GM12878 (cell line): ENCODE measurements around the gene EIF2B1. TPM values are rescaled to one million over a fixed set of nuclear protein-coding genes. Genes with fewer than 3 reads are reported as not detected.

ENCODE experiments used
- BMI1 ChIP-seq: fragments of 450-650 bp; IDR thresholded peaks from 2 replicates; pipeline ENCODE4 v1.6.1; 2016; ENCODE audit warnings: mild to moderate bottlenecking, moderate library complexity, borderline replicate concordance
- CHD4 ChIP-seq: fragments of 200-600 bp; sonication (generic); IDR thresholded peaks from 2 replicates; pipeline ENCODE4 v1.6.1; 2016; ENCODE audit warnings: mild to moderate bottlenecking
- E2F8 ChIP-seq: fragments of 450-650 bp; IDR thresholded peaks from 2 replicates; pipeline ENCODE4 v1.6.1; 2018; ENCODE audit warnings: mild to moderate bottlenecking, low read depth, moderate library complexity; ENCODE audit not compliant: partially characterized antibody
- EED ChIP-seq: sonication (generic); IDR thresholded peaks from 2 replicates; pipeline ENCODE4 v1.6.1; 2016; ENCODE audit warnings: antibody characterized with exemption, low read depth
- ESRRA ChIP-seq: IDR thresholded peaks from 2 replicates; pipeline ENCODE4 v1.6.1; 2012; ENCODE audit warnings: mild to moderate bottlenecking, low read length, improper control_type of control experiment
- GATAD2B ChIP-seq: fragments of 450-650 bp; conservative IDR thresholded peaks from 2 replicates; pipeline ENCODE4 v1.6.1; 2017; ENCODE audit warnings: low read depth, mild to moderate bottlenecking, moderate library complexity
- MXI1 ChIP-seq: fragments of 150-350 bp; IDR thresholded peaks from 2 replicates; pipeline ENCODE4 v1.6.1; 2011; ENCODE audit warnings: low read depth, mild to moderate bottlenecking, inconsistent platforms, low read length, improper control_type of control experiment
- SKIL ChIP-seq: fragments of 450-650 bp; IDR thresholded peaks from 2 replicates; pipeline ENCODE4 v1.6.1; 2017; ENCODE audit warnings: mild to moderate bottlenecking, low read depth, inconsistent platforms; ENCODE audit not compliant: poor library complexity, severe bottlenecking
- SREBF1 ChIP-seq: IDR thresholded peaks from 2 replicates; pipeline ENCODE4 v1.6.1; 2012; ENCODE audit warnings: mild to moderate bottlenecking, low read length
- SUPT20H ChIP-seq: IDR thresholded peaks from 2 replicates; pipeline ENCODE4 v1.6.1; 2011; ENCODE audit warnings: low read depth, mild to moderate bottlenecking, low read length, moderate library complexity, borderline replicate concordance; ENCODE audit not compliant: control insufficient read depth
- TARDBP ChIP-seq: IDR thresholded peaks from 2 replicates; pipeline ENCODE4 v1.6.1; 2016; ENCODE audit warnings: borderline replicate concordance
- TCF3 ChIP-seq: IDR thresholded peaks from 2 replicates; pipeline ENCODE4 v1.6.1; 2012; ENCODE audit warnings: low read depth, mild to moderate bottlenecking, low read length, borderline replicate concordance; ENCODE audit not compliant: insufficient read depth
- TCF7 ChIP-seq: IDR thresholded peaks from 2 replicates; pipeline ENCODE4 v1.6.1; 2014; ENCODE audit warnings: antibody characterized with exemption, borderline replicate concordance
- USF2 ChIP-seq: IDR thresholded peaks from 2 replicates; pipeline ENCODE4 v1.6.1; 2011; ENCODE audit warnings: low read depth, low read length, improper control_type of control experiment, borderline replicate concordance
- ZBTB4 ChIP-seq: fragments of 450-650 bp; formaldehyde crosslinking; IDR thresholded peaks from 2 replicates; pipeline ENCODE4 v1.4.0; 2022; ENCODE audit warnings: mild to moderate bottlenecking, moderate library complexity
- ZNF24 ChIP-seq: fragments of 450-650 bp; IDR thresholded peaks from 2 replicates; pipeline ENCODE4 v1.6.1; 2017; ENCODE audit warnings: antibody characterized with exemption, mild to moderate bottlenecking
- polyA plus RNA-seq, 11 experiments: library from polyadenylated mRNA; depleted of rRNA in 4 of 11; unstranded in 6 of 11; stranded (reverse) in 5 of 11; fragments of >200 nt; fragmentation: Nextera tagmentation in 4 of 11; fragmentation: Illumina TruSeq in 1 of 11; extraction: Ambion mirVana in 4 of 11; extraction: Trizol in 1 of 11; gene quantifications; 1 replicate in 1 of 11; 2 replicates in 10 of 11; pipeline versions ENCODE4 v1.2.1 to v1.2.3, GENCODE V29; 2011 to 2016; ENCODE audit warnings: inconsistent platforms in 2 of 11, missing spikeins in 2 of 11, low read depth in 1 of 11
- total RNA-seq, 4 experiments: library from RNA; depleted of rRNA in 3 of 4; stranded (reverse); fragments of >200 nt in 3 of 4; fragmentation: Illumina TruSeq in 1 of 4; extraction: Trizol in 1 of 4; gene quantifications; 2 replicates each; pipeline versions ENCODE4 v1.2.1 to v1.2.3, GENCODE V29; 2013 to 2021

EIF2B1 gene
- total and polyA plus RNA-seq, 10 of the 15 experiments (the other 5 are each of a cell fraction or from before 2014, with no cell fraction given) = 17.6 to 131 (median 49.1) TPM

GRCh38 chr12:123633379-123634141 is at the start of gene EIF2B1, which contains the start of gene GTF2H3 (continued):
- peak; percentile 22 for TF ChIP-seq USF2
- peak; percentile 62; the same call in 1 of the 2 replicates for TF ChIP-seq TCF3
- TF ChIP-seq MXI1 = peak; percentile 99
- TF ChIP-seq BMI1 = no peak
- TF ChIP-seq TCF7 = no peak
- TF ChIP-seq EED = no peak
- peak; percentile 13 for TF ChIP-seq SKIL
- no peak for TF ChIP-seq ESRRA
- TF ChIP-seq TARDBP = peak; percentile 83; the same call in 1 of the 2 replicates
- TF ChIP-seq E2F8 = peak; percentile 95
- no peak for TF ChIP-seq SUPT20H
- TF ChIP-seq ZBTB4 (CRISPR knock-in tag) = no peak
- no peak for TF ChIP-seq CHD4
- TF ChIP-seq SREBF1 = no peak
- peak; percentile 33; the same call in 1 of the 2 replicates for TF ChIP-seq ZNF24
- TF ChIP-seq GATAD2B = peak; percentile 82
